GM12873 (cell line): Measurements from ENCODE around the gene GPR63.

Experiments used
- CTCF ChIP-seq: IDR thresholded peaks from 2 replicates; pipeline ENCODE4 v1.5.1; 2012; ENCODE audit warnings: low read depth, mild to moderate bottlenecking, moderate library complexity, low read length, control low read depth; ENCODE audit not compliant: insufficient read depth; ENCODE audit errors: missing control alignments

GPR63 gene

GRCh38 chr6:96814625-96815024 is 22.7 kb downstream of the GPR63 start:
- TF ChIP-seq CTCF, result no peak

- no peak for TF ChIP-seq CTCF
Observed at GRCh38 chr6:96812077-96812703, 25.1 kb downstream of the GPR63 start.

GRCh38 chr6:96811670-96812069 is 25.6 kb downstream of the GPR63 start:
- TF ChIP-seq CTCF, result no peak

DNA sequence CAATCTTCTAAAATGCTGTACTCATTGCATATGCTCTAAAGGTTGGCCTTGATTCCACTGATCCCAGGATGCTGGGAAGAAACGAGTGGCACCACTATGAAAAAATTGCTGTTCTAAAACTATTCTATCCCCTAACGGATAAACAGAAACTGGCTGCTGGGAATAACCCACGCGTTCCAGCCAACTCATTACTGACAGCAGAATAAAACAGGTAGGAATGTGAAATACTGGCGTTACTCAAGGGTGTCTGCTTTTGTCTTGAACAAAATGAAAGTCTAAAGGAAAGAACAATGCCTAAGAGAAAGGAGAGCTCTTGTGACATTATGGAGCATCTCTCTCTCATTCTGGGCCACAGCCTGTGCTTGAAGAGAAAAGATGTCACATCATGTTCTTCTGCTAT is 26.1 kb downstream of the GPR63 start:
- TF ChIP-seq CTCF, result no peak

GRCh38 chr6:96809119-96809518 is 28.2 kb downstream of the GPR63 start:
- no peak for TF ChIP-seq CTCF

GRCh38 chr6:96803106-96803481 is 34.2 kb downstream of the GPR63 start:
- TF ChIP-seq CTCF, result no peak

DNA sequence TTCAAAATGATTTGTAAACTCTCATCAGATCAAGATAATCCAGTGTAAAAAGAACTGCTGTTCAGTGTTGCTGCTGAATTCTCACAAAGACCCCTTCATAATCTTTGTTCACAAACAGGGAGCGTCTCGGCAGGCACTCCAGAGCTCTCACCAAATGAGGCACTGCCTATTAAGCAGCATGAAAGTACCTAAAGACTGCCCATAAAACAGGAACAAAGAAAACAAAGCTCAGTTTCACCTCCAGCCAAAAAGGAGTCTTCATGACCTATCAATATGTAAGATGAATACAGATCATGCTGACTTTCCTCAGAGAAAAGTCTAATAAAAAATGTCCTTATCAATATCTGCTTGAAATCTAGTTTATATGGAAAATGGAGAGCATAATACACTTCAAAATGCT is 41.8 kb downstream of the GPR63 start:
- no peak for TF ChIP-seq CTCF
